Astrocyte (in vitro differentiated cells and primary cell): Measurements from ENCODE around the gene OPALIN.

ENCODE experiments used
- CTCF ChIP-seq: IDR thresholded peaks from 2 replicates; pipeline ENCODE4 v1.5.1; 2011; ENCODE audit warnings: low read depth, mild to moderate bottlenecking, inconsistent platforms, low read length, moderate library complexity; ENCODE audit not compliant: insufficient read depth
- EZH2 ChIP-seq: IDR thresholded peaks from 2 replicates; pipeline ENCODE4 v1.6.1; 2012; ENCODE audit warnings: mild to moderate bottlenecking, low read length, inconsistent platforms; ENCODE audit not compliant: insufficient read depth

- no peak for TF ChIP-seq EZH2
- no peak for TF ChIP-seq CTCF
These were observed 47.6 kb downstream of the OPALIN start for GRCh38 chr10:96311180-96311715.
